ENCODE data around the gene GNG5. TPM values are rescaled to one million over a fixed set of nuclear protein-coding genes. Genes with fewer than 3 reads are reported as not detected.

Gene GNG5
- total RNA-seq, 1 experiment from 2014 or later: 193 TPM

DNA sequence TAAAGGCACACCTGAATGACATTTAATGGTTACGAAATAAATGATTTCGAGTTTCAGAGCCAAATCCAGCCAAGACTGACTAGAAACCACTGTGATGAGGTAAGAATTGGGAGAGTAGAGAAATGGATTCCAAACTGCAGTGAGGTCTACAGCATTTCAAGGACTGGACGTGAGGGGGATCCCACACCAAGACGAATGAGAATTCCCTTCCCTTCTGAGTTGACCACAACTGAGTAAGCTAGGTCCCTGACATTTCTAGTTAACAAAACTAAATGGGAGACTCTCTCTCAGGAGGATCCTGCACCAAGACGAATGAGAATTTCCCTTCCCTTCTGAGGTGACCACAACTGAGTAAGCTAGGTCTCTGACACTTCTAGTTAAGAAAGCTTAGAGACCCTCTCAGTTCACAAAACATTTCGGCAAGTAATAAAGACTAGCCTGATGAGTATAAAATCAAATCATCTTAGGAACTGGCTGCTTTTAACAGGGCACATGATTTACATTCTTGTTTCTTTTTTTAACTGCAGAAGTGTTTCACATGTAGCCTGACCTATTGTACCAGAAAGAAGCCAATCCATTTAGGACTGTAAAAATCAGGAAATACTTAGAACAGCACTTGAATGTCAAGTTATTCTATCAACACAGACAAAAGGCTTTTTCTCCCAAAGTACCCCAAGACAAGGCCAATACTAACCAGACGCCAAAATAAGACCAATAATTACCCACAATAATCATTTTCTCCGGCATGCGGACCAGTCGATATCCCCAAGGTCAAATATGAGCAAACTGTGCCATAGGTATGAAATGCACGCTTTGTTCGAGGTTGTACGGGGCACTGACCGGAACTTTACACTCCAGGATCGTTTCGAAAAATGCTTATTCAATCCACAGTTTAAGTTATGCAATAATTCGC lies 1.5 kb downstream of the GNG5 start:
- Histone ChIP-seq H4K20me1 (ENCODE audit: insufficient read depth) (peaks cover 8% of the 10 kb centered on the region; the same call in 1 of the 2 replicates), H3K9ac (ENCODE audit: low read length) (peak overlapping the region; percentile 86), H3K4me2 (ENCODE audit: low read length) (peak overlapping the region; percentile 82), H2AFZ (ENCODE audit: low read depth, low read length, poor library complexity, severe bottlenecking) (no peak overlapping the region), H3K9me3 (ENCODE audit: control insufficient read depth in 1 of 2, insufficient read depth in 1 of 2, low read depth in 1 of 2, low read length in 2 of 2) (peaks cover 0 to 9% of the 10 kb centered on the region in 2 experiments; a peak in 2 of 4 replicates), H3K4me1 (ENCODE audit: control insufficient read depth in 1 of 2, insufficient read depth in 2 of 2, low read length in 2 of 2) (peaks cover 21 to 41% of the 10 kb centered on the region in 2 experiments), H3K27me3 (ENCODE audit: insufficient read depth, low read length) (no peaks in the 10 kb centered on the region), H3K9me2 (ENCODE audit: insufficient read depth) (no peaks in the 10 kb centered on the region), H3K79me2 (ENCODE audit: insufficient read depth, low read length) (peaks cover 72% of the 10 kb centered on the region), H3K4me3 (replicated peaks in 1 of 2; ENCODE audit: low read depth in 1 of 2, low read length in 2 of 2) (peak overlapping the region; percentile 83 to 85), H3K36me3 (ENCODE audit: control insufficient read depth in 1 of 2, insufficient read depth in 2 of 2, low read length in 2 of 2) (peaks cover 11 to 16% of the 10 kb centered on the region in 2 experiments; a peak in 3 of 4 replicates), H3K27ac (ENCODE audit: low read depth, low read length) (peak overlapping the region; percentile 83)
- TSS peak; percentile 40 for BruUV-seq (replicated peaks)
- CTCF ChIA-PET: interaction anchor here (1.0 to 1.5 kb wide), 3 partner anchors 62 to 254 kb away, joined by 3 to 4 read pairs (median 4); no protein-coding TSS in a partner anchor
- RAD21 ChIA-PET (ENCODE audit: low non-redundant PET in 1 of 2, low total read pairs in 2 of 2, uncharacterized antibody in 2 of 2, unreplicated experiment in 2 of 2): no interaction called here
- POLR2A ChIA-PET: no interaction called here
- DNase-seq (ENCODE audit: low read depth, low spot score): no peak
- TF ChIP-seq, protein P1, sequence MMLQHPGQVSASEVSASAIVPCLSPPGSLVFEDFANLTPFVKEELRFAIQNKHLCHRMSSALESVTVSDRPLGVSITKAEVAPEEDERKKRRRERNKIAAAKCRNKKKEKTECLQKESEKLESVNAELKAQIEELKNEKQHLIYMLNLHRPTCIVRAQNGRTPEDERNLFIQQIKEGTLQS (IDR thresholded peaks at IDR 0.05): no peak
- TF ChIP-seq, protein P2, sequence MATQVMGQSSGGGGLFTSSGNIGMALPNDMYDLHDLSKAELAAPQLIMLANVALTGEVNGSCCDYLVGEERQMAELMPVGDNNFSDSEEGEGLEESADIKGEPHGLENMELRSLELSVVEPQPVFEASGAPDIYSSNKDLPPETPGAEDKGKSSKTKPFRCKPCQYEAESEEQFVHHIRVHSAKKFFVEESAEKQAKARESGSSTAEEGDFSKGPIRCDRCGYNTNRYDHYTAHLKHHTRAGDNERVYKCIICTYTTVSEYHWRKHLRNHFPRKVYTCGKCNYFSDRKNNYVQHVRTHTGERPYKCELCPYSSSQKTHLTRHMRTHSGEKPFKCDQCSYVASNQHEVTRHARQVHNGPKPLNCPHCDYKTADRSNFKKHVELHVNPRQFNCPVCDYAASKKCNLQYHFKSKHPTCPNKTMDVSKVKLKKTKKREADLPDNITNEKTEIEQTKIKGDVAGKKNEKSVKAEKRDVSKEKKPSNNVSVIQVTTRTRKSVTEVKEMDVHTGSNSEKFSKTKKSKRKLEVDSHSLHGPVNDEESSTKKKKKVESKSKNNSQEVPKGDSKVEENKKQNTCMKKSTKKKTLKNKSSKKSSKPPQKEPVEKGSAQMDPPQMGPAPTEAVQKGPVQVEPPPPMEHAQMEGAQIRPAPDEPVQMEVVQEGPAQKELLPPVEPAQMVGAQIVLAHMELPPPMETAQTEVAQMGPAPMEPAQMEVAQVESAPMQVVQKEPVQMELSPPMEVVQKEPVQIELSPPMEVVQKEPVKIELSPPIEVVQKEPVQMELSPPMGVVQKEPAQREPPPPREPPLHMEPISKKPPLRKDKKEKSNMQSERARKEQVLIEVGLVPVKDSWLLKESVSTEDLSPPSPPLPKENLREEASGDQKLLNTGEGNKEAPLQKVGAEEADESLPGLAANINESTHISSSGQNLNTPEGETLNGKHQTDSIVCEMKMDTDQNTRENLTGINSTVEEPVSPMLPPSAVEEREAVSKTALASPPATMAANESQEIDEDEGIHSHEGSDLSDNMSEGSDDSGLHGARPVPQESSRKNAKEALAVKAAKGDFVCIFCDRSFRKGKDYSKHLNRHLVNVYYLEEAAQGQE (IDR thresholded peaks at IDR 0.05; ENCODE audit: low read depth): no peak
- peak; percentile 15; the same call in 1 of the 2 replicates for TF ChIP-seq SP1 (IDR thresholded peaks at IDR 0.05; ENCODE audit: low read depth)
- ATAC-seq: no peak
- intact Hi-C loops (cut with micrococcal nuclease): loop anchor here (5.0 to 10.0 kb wide), 3 partner anchors 100 to 363 kb away; partner anchors contain the start of gene PRKACB
